HL-60/S4 treated with retinoic acid at 250 ng/mL for 4 days and 3 days (cell line): ENCODE data around the gene EDEM3.
"Not testable (repeated sequence)": the region's sequence is repeated elsewhere in the genome, so short reads cannot be mapped to it uniquely, and the experiment has no call there.

ENCODE experiments used
- in situ Hi-C: fragments of 300-500 bp; cut with MboI; formaldehyde crosslinking; loops from 2 replicates; pipeline ENCODE4 v1.7.0; 2022; ENCODE audit warnings: low sequenced_read_pairs

EDEM3 gene

DNA sequence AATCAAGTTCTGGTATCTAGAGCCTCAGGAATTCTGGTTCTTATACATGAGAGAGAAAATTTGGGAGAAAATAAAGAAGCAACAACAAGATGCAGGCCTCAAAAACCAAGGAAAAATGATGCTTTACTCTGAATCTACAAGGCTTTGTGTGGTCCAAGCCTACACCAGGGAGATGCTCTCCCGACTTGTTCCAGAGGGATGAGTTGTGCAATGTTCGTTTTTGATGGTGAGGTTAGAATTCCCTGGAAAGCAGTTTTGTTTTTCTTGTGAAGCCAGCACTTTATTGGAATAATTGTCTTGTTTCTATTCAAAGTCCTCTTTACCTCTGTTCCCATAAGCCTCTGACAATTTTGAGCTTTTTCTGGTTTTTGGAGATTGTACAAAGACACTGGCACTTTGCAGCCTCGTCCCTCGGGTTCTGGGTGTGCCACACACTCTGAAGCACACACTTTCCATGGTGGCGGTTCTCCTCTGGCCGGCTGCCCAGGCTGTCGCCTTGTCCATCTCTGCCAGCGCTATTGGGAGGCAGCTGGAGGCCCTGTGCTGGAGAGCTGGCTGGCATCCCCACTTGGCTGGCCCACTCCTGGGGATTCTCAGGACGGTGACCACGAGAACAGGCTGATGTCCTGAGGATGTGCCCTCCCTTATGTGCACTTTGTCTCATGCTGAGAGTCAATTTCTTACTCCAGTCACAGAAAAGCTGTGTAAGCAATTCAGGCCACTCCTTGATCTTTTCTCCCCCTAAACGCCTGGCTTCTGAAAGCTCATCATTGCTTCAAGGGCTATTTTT lies 70.2 kb downstream of the EDEM3 start:
- in situ Hi-C loops, result no loop called here

GRCh38 chr1:184682956-184683355 lies 71.7 kb downstream of the EDEM3 start:
- in situ Hi-C loops, result no loop called here

GRCh38 chr1:184680611-184681225 lies 73.9 kb downstream of the EDEM3 start:
- in situ Hi-C loops, result not testable (repeated sequence)

DNA sequence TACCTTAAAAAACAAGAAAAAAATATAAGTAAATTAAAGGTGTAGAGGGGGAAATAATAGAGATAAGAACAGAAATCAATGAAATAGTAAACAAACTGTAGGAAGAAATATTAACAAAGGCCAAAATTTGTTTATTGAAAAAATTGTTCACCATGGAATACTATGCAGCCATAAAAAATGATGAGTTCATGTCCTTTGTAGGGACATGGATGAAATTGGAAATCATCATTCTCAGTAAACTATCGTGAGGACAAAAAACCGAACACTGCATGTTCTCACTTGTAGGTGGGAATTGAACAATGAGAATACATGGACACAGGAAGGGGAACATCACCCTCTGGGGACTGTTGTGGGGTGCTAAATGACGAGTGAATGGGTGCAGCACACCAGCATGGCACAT lies 75.2 kb downstream of the EDEM3 start:
- in situ Hi-C loops, result not testable (repeated sequence)

- in situ Hi-C loops, result no loop called here
These were observed 77.3 kb downstream of the EDEM3 start for GRCh38 chr1:184677344-184677743.

GRCh38 chr1:184673305-184673704 lies 81.4 kb downstream of the EDEM3 start:
- in situ Hi-C loops, result no loop called here

- in situ Hi-C loops, result no loop called here
These were observed 82.5 kb downstream of the EDEM3 start for GRCh38 chr1:184672013-184672726.

DNA sequence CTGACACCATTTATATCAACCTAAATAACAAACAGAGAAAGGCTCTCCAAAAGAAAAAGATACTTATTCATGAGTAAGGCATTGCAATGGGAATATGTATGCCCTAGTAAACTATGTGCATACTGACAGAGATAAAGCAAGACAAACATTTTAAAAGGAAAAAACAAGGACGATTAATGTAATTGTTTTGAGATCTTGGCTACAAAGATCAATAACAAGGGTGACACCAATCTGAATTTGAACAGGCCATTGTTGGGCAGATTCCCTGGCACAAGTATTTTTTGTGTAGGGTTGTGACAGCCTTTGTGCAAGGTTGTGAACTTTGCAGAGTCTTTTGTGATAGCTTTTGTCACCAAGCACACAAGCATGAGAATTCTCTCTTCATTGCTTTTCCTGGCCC lies 85.3 kb downstream of the EDEM3 start:
- in situ Hi-C loops, result loop anchor here (10.0 kb wide), 1 partner anchor 585 kb away; no protein-coding TSS in a partner anchor

- in situ Hi-C loops, result loop anchor here (10.0 kb wide), 1 partner anchor 581 kb away; no protein-coding TSS in a partner anchor
These were observed 89.3 kb downstream of the EDEM3 start for GRCh38 chr1:184665360-184665759.

GRCh38 chr1:184664661-184665060 lies 90.0 kb downstream of the EDEM3 start:
- in situ Hi-C loops, result loop anchor here (10.0 kb wide), 1 partner anchor 580 kb away; no protein-coding TSS in a partner anchor

DNA sequence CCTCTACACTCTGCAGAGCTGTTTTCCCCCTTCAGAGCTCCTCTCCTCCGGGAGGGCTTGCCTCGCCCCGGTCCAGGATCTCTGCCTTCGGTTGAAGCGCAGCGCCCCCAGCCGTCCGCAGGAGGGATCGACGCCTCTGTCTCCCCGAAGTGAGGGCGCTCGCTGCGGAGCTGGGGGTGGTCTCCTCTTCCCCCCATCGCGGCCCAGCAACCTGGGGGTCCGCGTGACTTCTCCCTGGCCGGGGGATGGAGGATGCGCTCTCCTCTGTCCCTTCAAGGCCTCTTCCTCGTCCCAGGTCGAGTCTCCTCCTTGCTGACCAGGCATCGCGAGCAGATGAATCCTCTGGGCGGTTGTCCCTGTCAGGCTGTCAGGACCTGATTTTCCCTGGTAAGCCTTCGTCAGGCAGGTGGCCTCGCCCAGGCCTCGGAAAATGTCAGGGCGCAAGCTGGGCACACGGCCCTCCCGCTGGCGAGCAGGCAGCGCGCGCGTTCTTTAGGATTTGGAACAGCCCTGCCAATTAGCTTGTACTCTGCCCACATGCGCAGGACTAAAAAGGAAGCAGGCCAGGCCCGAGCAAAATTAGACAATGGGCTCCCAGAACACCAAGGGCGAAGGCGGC lies 90.5 kb downstream of the EDEM3 start:
- in situ Hi-C loops, result loop anchor here (10.0 kb wide), 1 partner anchor 579 kb away; no protein-coding TSS in a partner anchor

DNA sequence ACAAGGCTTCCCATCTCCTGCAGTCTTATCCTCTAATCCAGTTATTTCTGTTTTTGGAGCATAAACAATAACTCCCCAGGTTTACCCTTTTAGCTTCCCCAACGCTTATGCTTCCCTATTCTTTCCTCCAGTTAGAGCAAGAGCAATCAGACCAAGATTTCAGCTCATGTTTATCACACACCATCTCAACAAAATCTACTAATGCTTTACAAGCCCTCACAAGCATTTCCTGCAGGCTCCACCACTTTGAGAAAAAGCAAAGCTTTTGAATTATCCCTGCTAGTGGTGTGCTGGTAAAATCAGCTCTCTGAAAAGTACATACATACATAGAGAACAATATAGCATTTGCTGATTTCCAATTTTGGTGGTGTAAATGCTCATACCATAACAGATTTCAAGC lies 92.9 kb downstream of the EDEM3 start:
- in situ Hi-C loops, result loop anchor here (10.0 kb wide), 1 partner anchor 577 kb away; no protein-coding TSS in a partner anchor

DNA sequence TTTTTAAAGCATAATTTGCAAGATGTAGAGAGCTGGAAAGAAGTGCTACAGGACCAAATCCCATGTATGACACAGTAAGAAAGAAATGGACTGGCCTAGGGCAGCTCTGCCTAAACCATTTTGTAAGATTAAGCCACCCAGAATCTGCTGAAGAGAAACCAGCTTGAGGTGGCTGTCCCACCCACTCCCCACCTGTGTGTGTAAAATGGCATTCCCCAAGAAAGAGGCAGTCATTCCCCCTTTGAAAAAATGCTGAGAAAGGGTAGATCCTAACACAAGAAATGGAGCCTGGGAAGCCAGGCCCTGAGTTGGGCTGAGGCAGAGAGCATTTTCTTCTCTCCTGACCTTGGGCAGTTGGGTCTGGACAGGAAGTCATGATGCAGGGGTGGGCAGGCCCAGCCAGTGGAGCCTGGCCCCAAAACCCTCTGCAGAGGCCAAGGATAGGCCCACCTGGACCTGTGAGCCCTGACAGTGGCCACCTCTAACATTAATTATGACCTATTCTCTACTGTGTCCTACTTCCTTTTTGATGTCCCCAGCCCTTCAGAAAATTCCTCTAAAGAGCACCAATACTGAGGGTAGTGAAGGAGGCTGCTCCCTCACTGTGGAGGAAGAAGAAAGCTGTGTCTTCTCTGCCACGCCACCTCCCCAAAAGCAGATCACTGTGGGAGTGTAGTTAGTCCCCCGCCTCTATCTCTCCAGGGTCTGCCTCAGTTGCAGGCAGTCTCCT lies 94.0 kb downstream of the EDEM3 start:
- in situ Hi-C loops, result loop anchor here (10.0 kb wide), 1 partner anchor 576 kb away; no protein-coding TSS in a partner anchor

- in situ Hi-C loops, result no loop called here
These were observed 96.6 kb downstream of the EDEM3 start for GRCh38 chr1:184658055-184658454.

- in situ Hi-C loops, result no loop called here
These were observed 98.4 kb downstream of the EDEM3 start for GRCh38 chr1:184656221-184656620.

DNA sequence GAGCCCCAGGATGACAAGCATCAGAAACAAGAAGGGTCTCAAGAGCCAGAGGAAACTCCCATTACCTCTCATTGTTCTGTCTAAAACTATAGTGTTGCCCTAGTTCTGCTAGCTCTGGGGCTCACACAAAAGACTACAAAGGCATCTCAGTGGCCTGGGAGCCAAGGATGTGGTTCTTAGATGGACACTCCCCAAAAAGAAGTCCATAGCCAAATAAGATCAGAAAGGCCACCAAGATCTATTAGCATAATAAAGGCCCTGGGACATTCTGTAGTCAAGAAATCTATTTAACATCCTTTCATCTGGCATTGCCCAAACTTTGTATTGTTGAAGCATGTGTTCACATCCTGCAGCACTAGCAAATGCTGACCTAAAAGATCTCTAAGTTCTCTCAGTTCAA lies 99.5 kb downstream of the EDEM3 start:
- in situ Hi-C loops, result no loop called here

DNA sequence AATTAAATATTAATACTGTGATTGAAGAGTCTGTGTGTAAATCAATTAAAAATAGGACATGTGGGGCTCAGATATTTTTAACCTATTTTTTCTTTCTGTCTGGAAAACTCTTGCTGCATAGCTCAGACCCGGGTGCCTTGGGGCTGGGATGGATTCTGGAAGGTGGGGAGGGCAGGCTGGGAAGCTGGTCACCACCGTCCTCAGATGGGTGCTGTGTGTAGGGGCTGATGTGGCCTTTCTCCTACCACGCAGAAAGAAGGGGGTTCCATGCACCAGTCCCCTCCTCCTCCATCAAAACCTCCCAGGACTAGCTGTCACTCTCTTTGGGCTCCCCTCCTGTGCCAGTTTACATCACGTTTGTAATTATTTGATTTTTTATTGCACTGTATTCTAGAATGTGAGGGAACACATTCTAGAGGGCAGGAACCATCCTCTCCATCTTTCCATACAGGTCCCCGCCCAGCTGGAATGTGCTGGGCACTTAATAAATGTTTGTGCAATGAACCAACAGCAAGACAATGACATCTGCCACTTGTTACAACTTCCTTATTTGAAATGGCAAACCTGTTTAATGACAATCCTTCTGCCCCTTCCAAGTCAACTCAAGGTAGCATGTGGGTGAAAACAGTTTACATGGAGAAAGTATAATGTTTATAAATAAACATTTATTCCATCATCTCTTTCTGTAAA lies 104.3 kb downstream of the EDEM3 start:
- in situ Hi-C loops, result no loop called here

- in situ Hi-C loops, result no loop called here
These were observed 105.2 kb downstream of the EDEM3 start for GRCh38 chr1:184649451-184649888.

- in situ Hi-C loops, result no loop called here
These were observed 105.8 kb downstream of the EDEM3 start for GRCh38 chr1:184648856-184649201.
